Activated CD8-positive, alpha-beta T cell treated with anti-CD3 and anti-CD28 coated beads, Interleukin-2, amount 10 ng/mL, durations not matched to agents 7 days and 5 days (primary cell): ENCODE results near the gene PCDH15. TPM values are rescaled to one million over a fixed set of nuclear protein-coding genes. Genes with fewer than 3 reads are reported as not detected.

Source experiments
- ATAC-seq: fragments of 150-1000 bp; cut with Tn5 transposase; one replicate; pipeline ENCODE4 v1.10.0; 2021; ENCODE audit warnings: moderate library complexity
- CTCF ChIA-PET: fragments of 350-600 bp; sonication (Branson Sonifier 250); formaldehyde crosslinking; loops from one replicate; lab custom pipeline; 2021; ENCODE audit warnings: antibody characterized with exemption; lab: Charles Lee
- POLR2A ChIA-PET: fragments of 350-600 bp; sonication (Branson Sonifier 250); formaldehyde crosslinking; loops from one replicate; lab custom pipeline; 2021; ENCODE audit warnings: antibody characterized with exemption; lab: Charles Lee
- DNase-seq: peaks from one replicate; pipeline ENCODE4 v3.0.0-alpha.2; 2020
- H3K27ac Mint-ChIP-seq: one replicate; pipeline ENCODE4 v1.8.0; 2021; ENCODE audit warnings: mild to moderate bottlenecking, mixed read lengths
- H3K27me3 Mint-ChIP-seq: one replicate; pipeline ENCODE4 v1.8.0; 2021; ENCODE audit warnings: low read depth, mixed read lengths
- H3K36me3 Mint-ChIP-seq: one replicate; pipeline ENCODE4 v1.8.0; 2021; ENCODE audit warnings: low read depth, mixed read lengths
- H3K4me1 Mint-ChIP-seq: one replicate; pipeline ENCODE4 v1.8.0; 2021; ENCODE audit warnings: low read depth, mixed read lengths
- H3K4me3 Mint-ChIP-seq: one replicate; pipeline ENCODE4 v1.8.0; 2021; ENCODE audit warnings: mild to moderate bottlenecking, mixed read lengths
- H3K9me3 Mint-ChIP-seq: one replicate; pipeline ENCODE4 v1.8.0; 2022; ENCODE audit warnings: mixed read lengths; ENCODE audit not compliant: insufficient read depth
- total RNA-seq, 2 experiments: library from RNA; stranded (reverse); gene quantifications; one replicate each; pipeline ENCODE4 v1.2.3, GENCODE V29; 2021

PCDH15 gene
- total RNA-seq, 2 experiments from 2014 or later = not detected

- CTCF ChIA-PET = no interaction called here
Measured at GRCh38 chr10:54096892-54097291, 704.1 kb downstream of the PCDH15 start.

GRCh38 chr10:54094321-54094720 is 706.7 kb downstream of the PCDH15 start:
- Mint-ChIP-seq H3K9me3 (peaks cover 6% of the 10 kb centered on the region), H3K4me3 (no peak overlapping the region), H3K36me3 (no peaks in the 10 kb centered on the region), H3K27ac (no peak overlapping the region), H3K27me3 (no peaks in the 10 kb centered on the region), H3K4me1 (no peaks in the 10 kb centered on the region)
- ChIA-PET CTCF (no interaction called here), POLR2A (no interaction called here)
- DNase-seq (no peak), ATAC-seq (no peak)

More at GRCh38 chr10:54096892-54097291, 704.1 kb downstream of the PCDH15 start:
- Mint-ChIP-seq H3K27me3 (no peaks in the 10 kb centered on the region), H3K9me3 (peaks cover 6% of the 10 kb centered on the region), H3K27ac (no peak overlapping the region), H3K4me1 (no peaks in the 10 kb centered on the region), H3K36me3 (no peaks in the 10 kb centered on the region), H3K4me3 (no peak overlapping the region)
- POLR2A ChIA-PET = no interaction called here
- no peak for DNase-seq
- ATAC-seq = no peak

GRCh38 chr10:54091237-54091636 is 709.8 kb downstream of the PCDH15 start:
- H3K4me1 Mint-ChIP-seq = no peaks in the 10 kb centered on the region
- no peaks in the 10 kb centered on the region for H3K27me3 Mint-ChIP-seq
- no peak overlapping the region for H3K4me3 Mint-ChIP-seq
- H3K36me3 Mint-ChIP-seq = no peaks in the 10 kb centered on the region
- CTCF ChIA-PET = no interaction called here
- no peak overlapping the region for H3K27ac Mint-ChIP-seq
- DNase-seq (no peak), ATAC-seq (no peak)
- peaks cover 6% of the 10 kb centered on the region for H3K9me3 Mint-ChIP-seq
- POLR2A ChIA-PET = no interaction called here

GRCh38 chr10:54081950-54082349 is 719.1 kb downstream of the PCDH15 start:
- Mint-ChIP-seq H3K9me3 (peaks cover 8% of the 10 kb centered on the region), H3K4me1 (no peaks in the 10 kb centered on the region), H3K27me3 (no peaks in the 10 kb centered on the region), H3K36me3 (no peaks in the 10 kb centered on the region), H3K4me3 (no peak overlapping the region), H3K27ac (no peak overlapping the region)
- no peak for ATAC-seq
- ChIA-PET POLR2A (no interaction called here), CTCF (no interaction called here)
- no peak for DNase-seq

GRCh38 chr10:54067361-54067760 is 733.7 kb downstream of the PCDH15 start:
- Mint-ChIP-seq H3K4me1 (no peaks in the 10 kb centered on the region), H3K27me3 (no peaks in the 10 kb centered on the region), H3K4me3 (no peak overlapping the region), H3K9me3 (no peaks in the 10 kb centered on the region), H3K27ac (no peak overlapping the region), H3K36me3 (no peaks in the 10 kb centered on the region)
- POLR2A ChIA-PET = no interaction called here
- CTCF ChIA-PET = no interaction called here
- no peak for ATAC-seq
- no peak for DNase-seq

GRCh38 chr10:54066646-54067045 is 734.4 kb downstream of the PCDH15 start:
- Mint-ChIP-seq H3K4me3 (no peak overlapping the region), H3K9me3 (no peaks in the 10 kb centered on the region), H3K36me3 (no peaks in the 10 kb centered on the region), H3K27ac (no peak overlapping the region), H3K4me1 (no peaks in the 10 kb centered on the region), H3K27me3 (no peaks in the 10 kb centered on the region)
- ChIA-PET POLR2A (no interaction called here), CTCF (no interaction called here)
- DNase-seq (no peak), ATAC-seq (no peak)

- H3K27me3 Mint-ChIP-seq = no peaks in the 10 kb centered on the region
- ATAC-seq (no peak), DNase-seq (no peak)
- no peak overlapping the region for H3K4me3 Mint-ChIP-seq
- H3K4me1 Mint-ChIP-seq = no peaks in the 10 kb centered on the region
- no peaks in the 10 kb centered on the region for H3K36me3 Mint-ChIP-seq
- ChIA-PET CTCF (no interaction called here), POLR2A (no interaction called here)
- no peak overlapping the region for H3K27ac Mint-ChIP-seq
- no peaks in the 10 kb centered on the region for H3K9me3 Mint-ChIP-seq
Measured at GRCh38 chr10:54065106-54065505, 735.9 kb downstream of the PCDH15 start.

- no peak for ATAC-seq
- no peak for DNase-seq
- no peaks in the 10 kb centered on the region for H3K36me3 Mint-ChIP-seq
- no peak overlapping the region for H3K4me3 Mint-ChIP-seq
- no peaks in the 10 kb centered on the region for H3K4me1 Mint-ChIP-seq
- no peaks in the 10 kb centered on the region for H3K27me3 Mint-ChIP-seq
- H3K9me3 Mint-ChIP-seq = no peaks in the 10 kb centered on the region
- ChIA-PET POLR2A (no interaction called here), CTCF (no interaction called here)
- no peak overlapping the region for H3K27ac Mint-ChIP-seq
Measured at GRCh38 chr10:54064215-54064614, 736.8 kb downstream of the PCDH15 start.

- no peaks in the 10 kb centered on the region for H3K4me1 Mint-ChIP-seq
- ChIA-PET CTCF (no interaction called here), POLR2A (no interaction called here)
- H3K36me3 Mint-ChIP-seq = no peaks in the 10 kb centered on the region
- H3K4me3 Mint-ChIP-seq = no peak overlapping the region
- no peak for ATAC-seq
- no peaks in the 10 kb centered on the region for H3K9me3 Mint-ChIP-seq
- DNase-seq = no peak
- H3K27ac Mint-ChIP-seq = no peak overlapping the region
- no peaks in the 10 kb centered on the region for H3K27me3 Mint-ChIP-seq
Measured at GRCh38 chr10:54063514-54063913, 737.5 kb downstream of the PCDH15 start.

GRCh38 chr10:54060572-54060971 is 740.5 kb downstream of the PCDH15 start:
- no peaks in the 10 kb centered on the region for H3K4me1 Mint-ChIP-seq
- no peak for DNase-seq
- H3K27me3 Mint-ChIP-seq = no peaks in the 10 kb centered on the region
- no peaks in the 10 kb centered on the region for H3K36me3 Mint-ChIP-seq
- no peaks in the 10 kb centered on the region for H3K9me3 Mint-ChIP-seq
- no peak for ATAC-seq
- no peak overlapping the region for H3K4me3 Mint-ChIP-seq
- ChIA-PET CTCF (no interaction called here), POLR2A (no interaction called here)
- no peak overlapping the region for H3K27ac Mint-ChIP-seq

GRCh38 chr10:54057357-54057756 is 743.7 kb downstream of the PCDH15 start:
- H3K4me1 Mint-ChIP-seq = no peaks in the 10 kb centered on the region
- no peak overlapping the region for H3K4me3 Mint-ChIP-seq
- DNase-seq (no peak), ATAC-seq (no peak)
- POLR2A ChIA-PET = no interaction called here
- CTCF ChIA-PET = no interaction called here
- no peaks in the 10 kb centered on the region for H3K36me3 Mint-ChIP-seq
- no peaks in the 10 kb centered on the region for H3K27me3 Mint-ChIP-seq
- no peak overlapping the region for H3K27ac Mint-ChIP-seq
- H3K9me3 Mint-ChIP-seq = peaks cover 9% of the 10 kb centered on the region

GRCh38 chr10:54026340-54026739 is 774.7 kb downstream of the PCDH15 start:
- H3K4me1 Mint-ChIP-seq = no peaks in the 10 kb centered on the region
- DNase-seq (no peak), ATAC-seq (no peak)
- peaks cover 7% of the 10 kb centered on the region for H3K9me3 Mint-ChIP-seq
- H3K4me3 Mint-ChIP-seq = no peak overlapping the region
- CTCF ChIA-PET = no interaction called here
- H3K27me3 Mint-ChIP-seq = no peaks in the 10 kb centered on the region
- POLR2A ChIA-PET = no interaction called here
- no peak overlapping the region for H3K27ac Mint-ChIP-seq
- no peaks in the 10 kb centered on the region for H3K36me3 Mint-ChIP-seq

- ChIA-PET CTCF (no interaction called here), POLR2A (no interaction called here)
- no peaks in the 10 kb centered on the region for H3K4me1 Mint-ChIP-seq
- no peak for DNase-seq
- H3K36me3 Mint-ChIP-seq = no peaks in the 10 kb centered on the region
- no peak for ATAC-seq
- H3K27me3 Mint-ChIP-seq = no peaks in the 10 kb centered on the region
- H3K9me3 Mint-ChIP-seq = peaks cover 12% of the 10 kb centered on the region
- H3K27ac Mint-ChIP-seq = no peak overlapping the region
- no peak overlapping the region for H3K4me3 Mint-ChIP-seq
Measured at GRCh38 chr10:54011117-54011516, 789.9 kb downstream of the PCDH15 start.
